Stomach (tissue), 4 donors: Measurements from ENCODE around the gene KCTD14.

Source experiments
- CTCF ChIP-seq, 7 experiments: fragments of 450-650 bp in 4 of 7; fragments of 200-600 bp in 3 of 7; sonication (generic) in 3 of 7; IDR thresholded peaks; one replicate each; pipeline ENCODE4 v1.5.1; 2016 to 2019; ENCODE audit warnings: antibody characterized with exemption in 7 of 7, control low read depth in 2 of 7, mild to moderate bottlenecking in 1 of 7
- EP300 ChIP-seq: sonication (generic); formaldehyde crosslinking; IDR thresholded peaks from one replicate; pipeline ENCODE4 v1.6.1; 2017; ENCODE audit warnings: antibody characterized with exemption
- POLR2A ChIP-seq, 4 donors: fragments of 450-650 bp; IDR thresholded peaks; one replicate each; pipeline ENCODE4 v1.6.1; 2016; ENCODE audit warnings: antibody characterized with exemption in 4 of 4, control low read depth in 2 of 4, mild to moderate bottlenecking in 1 of 4, moderate library complexity in 1 of 4
- POLR2AphosphoS5 ChIP-seq, 3 donors: sonication (generic); formaldehyde crosslinking; IDR thresholded peaks; one replicate each; pipeline ENCODE4 v1.6.1; 2016; ENCODE audit warnings: antibody characterized with exemption in 3 of 3

DNA sequence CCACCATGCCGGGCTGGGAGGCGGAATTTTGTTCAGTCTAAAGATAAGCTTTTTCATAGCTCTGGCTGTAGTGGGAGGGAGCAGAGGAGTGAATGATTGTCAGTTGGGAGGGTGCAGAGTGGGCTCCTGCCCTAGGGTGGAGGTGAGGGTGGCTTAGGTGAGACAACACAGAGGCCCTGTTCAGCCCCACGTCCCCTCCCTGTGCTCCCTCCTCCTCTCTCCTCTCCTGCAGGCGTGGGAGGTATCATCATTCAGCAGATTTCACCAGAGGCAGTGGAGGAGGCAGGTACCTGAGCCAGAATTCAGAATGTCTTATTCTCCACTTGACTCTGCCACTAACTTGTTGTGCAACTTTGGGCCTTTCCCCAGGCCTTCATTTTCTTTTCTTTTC, 38.8 kb upstream of the KCTD14 start:
- TF ChIP-seq POLR2AphosphoS5 (IDR thresholded peaks at IDR 0.05) (no peak), POLR2A (IDR thresholded peaks at IDR 0.05) (no peak), CTCF (IDR thresholded peaks at IDR 0.05) (no peak), EP300 (no peak)
